IPS-15b (cell line): ENCODE results near the gene PMEPA1.

Experiments
- H3K27me3 ChIP-seq: one replicate; pipeline ENCODE4 v1.6.1; 2013; ENCODE audit warnings: low read length; ENCODE audit not compliant: control insufficient read depth, insufficient read depth
- H3K36me3 ChIP-seq: one replicate; pipeline ENCODE4 v1.6.1; 2013; ENCODE audit warnings: low read length; ENCODE audit not compliant: control insufficient read depth, insufficient read depth
- H3K4me1 ChIP-seq: one replicate; pipeline ENCODE4 v1.6.1; 2013; ENCODE audit warnings: mild to moderate bottlenecking, low read length; ENCODE audit not compliant: control insufficient read depth, insufficient read depth
- H3K4me3 ChIP-seq: one replicate; pipeline ENCODE4 v1.5.1; 2013; ENCODE audit warnings: low read depth, low read length
- H3K9ac ChIP-seq: one replicate; pipeline ENCODE4 v1.6.1; 2013; ENCODE audit warnings: low read depth, mild to moderate bottlenecking, low read length
- H3K9me3 ChIP-seq: one replicate; pipeline ENCODE4 v1.6.1; 2013; ENCODE audit warnings: mild to moderate bottlenecking, low read length; ENCODE audit not compliant: control insufficient read depth, insufficient read depth

Gene PMEPA1

GRCh38 chr20:57669632-57670031 lies 40.2 kb downstream of the PMEPA1 start:
- H3K9ac ChIP-seq, result no peak overlapping the region
- no peaks in the 10 kb centered on the region for H3K9me3 ChIP-seq
- no peaks in the 10 kb centered on the region for H3K4me1 ChIP-seq
- no peaks in the 10 kb centered on the region for H3K36me3 ChIP-seq
- no peaks in the 10 kb centered on the region for H3K27me3 ChIP-seq
- no peak overlapping the region for H3K4me3 ChIP-seq

- H3K4me1 ChIP-seq, result no peaks in the 10 kb centered on the region
Measured at GRCh38 chr20:57667924-57668782, 41.7 kb downstream of the PMEPA1 start.

GRCh38 chr20:57667388-57667787 lies 42.4 kb downstream of the PMEPA1 start:
- no peaks in the 10 kb centered on the region for H3K9me3 ChIP-seq
- H3K4me3 ChIP-seq, result no peak overlapping the region
- H3K4me1 ChIP-seq, result no peaks in the 10 kb centered on the region
- H3K27me3 ChIP-seq, result no peaks in the 10 kb centered on the region
- H3K9ac ChIP-seq, result no peak overlapping the region
- H3K36me3 ChIP-seq, result no peaks in the 10 kb centered on the region

More at GRCh38 chr20:57667924-57668782, 41.7 kb downstream of the PMEPA1 start:
- Histone ChIP-seq H3K9me3 (no peaks in the 10 kb centered on the region), H3K36me3 (no peaks in the 10 kb centered on the region), H3K27me3 (no peaks in the 10 kb centered on the region), H3K9ac (no peak overlapping the region), H3K4me3 (no peak overlapping the region)

- no peaks in the 10 kb centered on the region for H3K4me1 ChIP-seq
- H3K36me3 ChIP-seq, result no peaks in the 10 kb centered on the region
- H3K27me3 ChIP-seq, result no peaks in the 10 kb centered on the region
- no peak overlapping the region for H3K9ac ChIP-seq
- no peak overlapping the region for H3K4me3 ChIP-seq
- H3K9me3 ChIP-seq, result no peaks in the 10 kb centered on the region
Measured at GRCh38 chr20:57666834-57667157, 43.0 kb downstream of the PMEPA1 start.

- Histone ChIP-seq H3K4me1 (no peaks in the 10 kb centered on the region), H3K4me3 (no peak overlapping the region), H3K9me3 (no peaks in the 10 kb centered on the region), H3K27me3 (no peaks in the 10 kb centered on the region), H3K9ac (no peak overlapping the region), H3K36me3 (peaks cover 2% of the 10 kb centered on the region)
Measured at GRCh38 chr20:57666106-57666833, 43.5 kb downstream of the PMEPA1 start.

GRCh38 chr20:57665589-57665971 lies 44.2 kb downstream of the PMEPA1 start:
- Histone ChIP-seq H3K9ac (no peak overlapping the region), H3K36me3 (peaks cover 2% of the 10 kb centered on the region), H3K27me3 (no peaks in the 10 kb centered on the region), H3K4me1 (no peaks in the 10 kb centered on the region), H3K4me3 (no peak overlapping the region), H3K9me3 (no peaks in the 10 kb centered on the region)

GRCh38 chr20:57664924-57665588 lies 44.8 kb downstream of the PMEPA1 start:
- no peaks in the 10 kb centered on the region for H3K9me3 ChIP-seq
- no peaks in the 10 kb centered on the region for H3K27me3 ChIP-seq
- no peak overlapping the region for H3K9ac ChIP-seq
- no peaks in the 10 kb centered on the region for H3K4me1 ChIP-seq
- peaks cover 2% of the 10 kb centered on the region for H3K36me3 ChIP-seq
- no peak overlapping the region for H3K4me3 ChIP-seq

- no peak overlapping the region for H3K4me3 ChIP-seq
- no peak overlapping the region for H3K9ac ChIP-seq
- H3K9me3 ChIP-seq, result no peaks in the 10 kb centered on the region
- peaks cover 2% of the 10 kb centered on the region for H3K36me3 ChIP-seq
- no peaks in the 10 kb centered on the region for H3K27me3 ChIP-seq
- no peaks in the 10 kb centered on the region for H3K4me1 ChIP-seq
Measured at GRCh38 chr20:57664476-57664875, 45.3 kb downstream of the PMEPA1 start.

- Histone ChIP-seq H3K4me1 (no peaks in the 10 kb centered on the region), H3K27me3 (no peaks in the 10 kb centered on the region), H3K36me3 (peaks cover 4% of the 10 kb centered on the region), H3K9me3 (no peaks in the 10 kb centered on the region), H3K9ac (no peak overlapping the region), H3K4me3 (no peak overlapping the region)
Measured at GRCh38 chr20:57663681-57664451, 45.9 kb downstream of the PMEPA1 start.

- H3K27me3 ChIP-seq, result no peaks in the 10 kb centered on the region
- H3K4me1 ChIP-seq, result no peaks in the 10 kb centered on the region
- peaks cover 4% of the 10 kb centered on the region for H3K36me3 ChIP-seq
- no peaks in the 10 kb centered on the region for H3K9me3 ChIP-seq
- H3K9ac ChIP-seq, result no peak overlapping the region
- no peak overlapping the region for H3K4me3 ChIP-seq
Measured at GRCh38 chr20:57663241-57663640, 46.6 kb downstream of the PMEPA1 start.

GRCh38 chr20:57662456-57663240 lies 47.2 kb downstream of the PMEPA1 start:
- H3K27me3 ChIP-seq, result no peaks in the 10 kb centered on the region
- H3K36me3 ChIP-seq, result peaks cover 4% of the 10 kb centered on the region
- no peaks in the 10 kb centered on the region for H3K4me1 ChIP-seq
- H3K4me3 ChIP-seq, result no peak overlapping the region
- no peaks in the 10 kb centered on the region for H3K9me3 ChIP-seq
- H3K9ac ChIP-seq, result no peak overlapping the region
